Caco-2 (cell line): Measurements from ENCODE around the gene TAS2R40. TPM values are rescaled to one million over a fixed set of nuclear protein-coding genes. Genes with fewer than 3 reads are reported as not detected.

ENCODE experiments used
- BruUV-seq: library from RNA; stranded (reverse); fragments of 400-500 nt; replicated peaks from 2 replicates; lab custom pipeline; 2021; lab: Mats Ljungman, UMichigan
- CTCF ChIA-PET: fragments of 300-600 bp; sonication (Branson Sonifier 250); formaldehyde crosslinking; loops from one replicate; lab custom pipeline; 2022; ENCODE audit warnings: antibody characterized with exemption; lab: Charles Lee
- POLR2A ChIA-PET: fragments of 300-600 bp; sonication (Branson Sonifier 250); formaldehyde crosslinking; loops from one replicate; lab custom pipeline; 2022; ENCODE audit warnings: antibody characterized with exemption; lab: Charles Lee
- DNase-seq, 2 experiments: peaks; one replicate each; pipeline versions ENCODE4 v3.0.0 to v3.0.0-alpha.2; 2020 to 2022
- H3K27me3 ChIP-seq: replicated peaks from 2 replicates; pipeline ENCODE4 v1.6.0; 2011; ENCODE audit warnings: low read length; ENCODE audit not compliant: control insufficient read depth, insufficient read depth
- H3K36me3 ChIP-seq: 2 replicates; pipeline ENCODE4 v1.5.1; 2011; ENCODE audit warnings: low read length; ENCODE audit not compliant: control insufficient read depth, insufficient read depth
- H3K4me1 ChIP-seq: fragments of 250-450 bp; sonication (Bioruptor Pico); 2 replicates; pipeline ENCODE4 v1.5.1; 2020; ENCODE audit warnings: mild to moderate bottlenecking
- H3K4me3 ChIP-seq: 2 replicates; pipeline ENCODE4 v1.5.1; 2011; ENCODE audit warnings: low read depth, mild to moderate bottlenecking, control low read depth, low read length
- H3K9me3 ChIP-seq: fragments of 250-450 bp; sonication (Bioruptor Pico); 2 replicates; pipeline ENCODE4 v1.5.1; 2020; ENCODE audit warnings: mild to moderate bottlenecking, moderate library complexity
- H3K27ac Mint-ChIP-seq: one replicate; pipeline ENCODE4 v1.8.0; 2022; ENCODE audit warnings: mixed read lengths; ENCODE audit not compliant: unreplicated experiment
- H3K27me3 Mint-ChIP-seq: one replicate; pipeline ENCODE4 v1.8.0; 2022; ENCODE audit warnings: mixed read lengths; ENCODE audit not compliant: insufficient read depth, unreplicated experiment
- H3K36me3 Mint-ChIP-seq: one replicate; pipeline ENCODE4 v1.8.0; 2022; ENCODE audit warnings: mild to moderate bottlenecking, mixed read lengths; ENCODE audit not compliant: insufficient read depth, unreplicated experiment
- H3K4me1 Mint-ChIP-seq: one replicate; pipeline ENCODE4 v1.8.0; 2022; ENCODE audit warnings: low read depth, mixed read lengths; ENCODE audit not compliant: unreplicated experiment
- H3K4me3 Mint-ChIP-seq: one replicate; pipeline ENCODE4 v1.8.0; 2022; ENCODE audit warnings: mild to moderate bottlenecking, moderate library complexity, mixed read lengths; ENCODE audit not compliant: unreplicated experiment
- H3K9me3 Mint-ChIP-seq: one replicate; pipeline ENCODE4 v1.8.0; 2022; ENCODE audit warnings: mixed read lengths; ENCODE audit not compliant: unreplicated experiment
- CTCF ChIP-seq, 2 experiments: fragments of 200-600 bp in 1 of 2; IDR thresholded peaks; 1 replicate in 1 of 2; 2 replicates in 1 of 2; pipeline versions ENCODE4 v1.5.1 to v1.8.0; 2011 to 2022; ENCODE audit warnings: antibody characterized with exemption in 1 of 2, control low read depth in 1 of 2, inconsistent platforms in 1 of 2, low read depth in 1 of 2, low read length in 1 of 2, mild to moderate bottlenecking in 1 of 2, moderate library complexity in 1 of 2; ENCODE audit not compliant: insufficient read depth in 1 of 2, severe bottlenecking in 1 of 2, unreplicated experiment in 1 of 2
- intact Hi-C: fragments of 100-400 bp; cut with micrococcal nuclease; formaldehyde crosslinking; loops from one replicate; pipeline ENCODE4 v1.10.0; 2022; ENCODE audit not compliant: unreplicated experiment
- total RNA-seq: library from RNA; stranded (reverse); gene quantifications from 2 replicates; pipeline ENCODE4 v1.2.3, GENCODE V29; 2022

The TAS2R40 gene
- total RNA-seq, 1 experiment from 2014 or later = not detected

DNA sequence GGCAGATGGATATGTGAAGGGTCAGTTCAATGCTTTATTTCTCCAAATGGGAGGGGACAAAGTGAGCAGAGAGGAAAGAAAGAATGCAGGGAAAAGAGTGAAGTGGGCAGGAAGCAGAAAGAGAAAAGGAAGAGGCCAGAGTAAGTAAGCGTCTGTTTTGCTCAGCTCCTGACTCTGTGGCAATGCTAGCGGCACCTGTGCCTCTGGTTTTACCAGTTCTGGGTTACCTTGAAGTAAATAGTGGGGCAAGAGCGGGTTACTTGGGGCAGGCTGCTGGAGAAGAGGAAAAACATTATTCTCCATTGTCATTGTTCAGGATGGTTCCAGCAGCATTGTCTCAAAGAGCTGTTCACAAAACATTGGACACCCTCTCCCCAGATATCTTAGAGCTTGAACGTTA, 1.9 kb downstream of the TAS2R40 start:
- H3K4me3 Mint-ChIP-seq = no peak overlapping the region
- H3K27me3 Mint-ChIP-seq = peaks cover 13% of the 10 kb centered on the region
- no TSS peak for BruUV-seq
- Histone ChIP-seq H3K36me3 (no peaks in the 10 kb centered on the region), H3K9me3 (no peaks in the 10 kb centered on the region), H3K27me3 (no peaks in the 10 kb centered on the region), H3K4me3 (no peak overlapping the region), H3K4me1 (no peaks in the 10 kb centered on the region)
- H3K27ac Mint-ChIP-seq = no peak overlapping the region
- intact Hi-C loops = no loop called here
- DNase-seq = peak in 1 of 2 experiments; percentile 23
- ChIA-PET CTCF (interaction anchor here (1.9 kb wide), 1 partner anchor 9 kb away, joined by 10 read pairs; no protein-coding TSS in a partner anchor), POLR2A (no interaction called here)
- peaks cover 7% of the 10 kb centered on the region for H3K4me1 Mint-ChIP-seq
- no peaks in the 10 kb centered on the region for H3K36me3 Mint-ChIP-seq
- H3K9me3 Mint-ChIP-seq = no peaks in the 10 kb centered on the region
- TF ChIP-seq CTCF (IDR thresholded peaks at IDR 0.05; ENCODE audit: insufficient read depth in 1 of 2, low read depth in 1 of 2, low read length in 1 of 2, severe bottlenecking in 1 of 2, unreplicated experiment in 1 of 2) = no peak

DNA sequence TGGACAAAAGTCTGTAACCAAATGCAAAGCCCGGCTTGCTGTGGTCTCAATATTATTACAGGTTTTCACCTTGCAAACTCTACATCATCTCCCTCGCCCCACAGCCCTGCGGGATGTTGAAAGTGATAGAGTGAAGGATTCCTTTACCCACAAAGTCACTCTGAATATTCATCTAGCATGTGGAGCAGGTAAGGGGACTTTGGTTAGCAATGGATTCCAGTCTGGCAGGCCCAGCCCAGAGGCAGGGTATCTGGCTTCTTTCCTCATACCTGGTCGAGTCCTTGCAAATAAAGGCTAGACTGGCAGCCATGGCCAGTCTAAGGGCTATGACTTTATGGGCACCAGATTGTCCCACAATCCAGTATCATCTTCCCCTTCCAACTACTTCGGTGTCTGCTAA, 3.2 kb downstream of the TAS2R40 start:
- no peak overlapping the region for H3K27ac Mint-ChIP-seq
- peaks cover 13% of the 10 kb centered on the region for H3K27me3 Mint-ChIP-seq
- BruUV-seq = no TSS peak
- H3K4me1 Mint-ChIP-seq = peaks cover 7% of the 10 kb centered on the region
- no peaks in the 10 kb centered on the region for H3K27me3 ChIP-seq
- TF ChIP-seq CTCF (IDR thresholded peaks at IDR 0.05; ENCODE audit: insufficient read depth in 1 of 2, low read depth in 1 of 2, low read length in 1 of 2, severe bottlenecking in 1 of 2, unreplicated experiment in 1 of 2) = no peak
- no peak for DNase-seq
- H3K4me3 Mint-ChIP-seq = no peak overlapping the region
- no peaks in the 10 kb centered on the region for H3K36me3 ChIP-seq
- H3K9me3 ChIP-seq = no peaks in the 10 kb centered on the region
- intact Hi-C loops = loop anchor here (5.0 kb wide), 1 partner anchor 862 kb away; the partner anchor contains the start of gene OR2A12
- no peaks in the 10 kb centered on the region for H3K36me3 Mint-ChIP-seq
- POLR2A ChIA-PET = no interaction called here
- H3K4me1 ChIP-seq = no peaks in the 10 kb centered on the region
- no peaks in the 10 kb centered on the region for H3K9me3 Mint-ChIP-seq
- no peak overlapping the region for H3K4me3 ChIP-seq
- CTCF ChIA-PET = interaction anchor here (1.9 kb wide), 1 partner anchor 10 kb away, joined by 10 read pairs; no protein-coding TSS in a partner anchor

DNA sequence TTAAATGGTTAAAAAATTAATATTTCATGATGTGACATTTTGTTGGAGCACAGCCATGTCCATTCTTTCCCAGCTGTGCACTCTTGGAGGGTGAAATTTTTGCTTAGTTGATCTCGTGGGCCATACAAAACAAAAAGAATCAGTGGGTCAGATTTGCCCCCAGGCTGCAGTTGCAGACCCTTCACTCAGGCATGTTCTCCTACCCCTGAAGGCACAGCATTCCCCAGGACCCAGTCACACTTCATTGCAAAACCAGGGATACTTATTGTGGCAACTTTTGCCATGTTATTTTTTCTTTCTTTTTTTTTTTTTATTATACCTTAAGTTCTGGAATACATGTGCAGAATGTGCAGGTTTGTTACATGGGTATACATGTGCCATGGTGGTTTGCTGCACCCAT, 6.0 kb downstream of the TAS2R40 start:
- intact Hi-C loops = loop anchor here (5.0 kb wide), 1 partner anchor 859 kb away; the partner anchor contains the start of gene OR2A12
- no peaks in the 10 kb centered on the region for H3K36me3 ChIP-seq
- H3K27me3 ChIP-seq = no peaks in the 10 kb centered on the region
- ChIA-PET CTCF (interaction anchor here (1.0 kb wide), 1 partner anchor 13 kb away, joined by 4 read pairs; no protein-coding TSS in a partner anchor), POLR2A (no interaction called here)
- Mint-ChIP-seq H3K36me3 (no peaks in the 10 kb centered on the region), H3K9me3 (no peaks in the 10 kb centered on the region), H3K27ac (no peak overlapping the region), H3K27me3 (peaks cover 8% of the 10 kb centered on the region), H3K4me1 (peaks cover 7% of the 10 kb centered on the region), H3K4me3 (no peak overlapping the region)
- BruUV-seq = no TSS peak
- TF ChIP-seq CTCF (IDR thresholded peaks at IDR 0.05; ENCODE audit: insufficient read depth in 1 of 2, low read depth in 1 of 2, low read length in 1 of 2, severe bottlenecking in 1 of 2, unreplicated experiment in 1 of 2) = no peak
- no peak for DNase-seq
- no peaks in the 10 kb centered on the region for H3K4me1 ChIP-seq
- no peak overlapping the region for H3K4me3 ChIP-seq
- H3K9me3 ChIP-seq = no peaks in the 10 kb centered on the region
